Mammary epithelial cell (primary cell): ENCODE results near the gene SRPK2.

Experiments
- CTCF ChIP-seq, 2 donors: IDR thresholded peaks in 1 of 2; conservative IDR thresholded peaks in 1 of 2; 2 replicates each; pipeline ENCODE4 v1.5.1; 2011 to 2012; ENCODE audit warnings: inconsistent platforms in 2 of 2, low read length in 2 of 2, mild to moderate bottlenecking in 2 of 2, control low read depth in 1 of 2, low read depth in 1 of 2; ENCODE audit not compliant: insufficient read depth in 1 of 2; ENCODE audit errors: extremely low read depth in 1 of 2
- EZH2 ChIP-seq: IDR thresholded peaks from 2 replicates; pipeline ENCODE4 v1.6.1; 2012; ENCODE audit warnings: low read length, inconsistent platforms, borderline replicate concordance

DNA sequence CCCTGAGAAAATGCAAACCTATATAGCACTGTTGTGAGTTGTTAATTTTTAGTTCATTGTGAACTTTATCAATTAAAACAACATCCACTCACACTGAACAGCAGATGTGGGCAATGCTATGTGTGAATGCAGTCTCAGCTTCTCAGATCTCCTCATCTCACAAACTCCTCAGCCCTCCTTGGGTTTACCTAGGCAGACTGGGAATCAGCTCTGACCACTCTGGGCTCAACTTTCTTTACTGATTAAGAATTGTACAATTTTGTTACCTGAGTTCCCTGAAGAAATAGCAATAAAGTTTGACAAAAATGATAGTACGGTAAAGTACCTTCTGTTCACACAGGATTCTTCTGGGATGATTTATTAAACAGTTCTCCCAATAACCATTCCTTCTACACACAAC lies 124.0 kb downstream of the SRPK2 start:
- TF ChIP-seq CTCF (conservative IDR thresholded peaks at IDR 0.05 in 1 of 2, IDR thresholded peaks at IDR 0.05 in 1 of 2; ENCODE audit: extremely low read depth in 1 of 2, insufficient read depth in 1 of 2, low read depth in 1 of 2, low read length in 2 of 2) (no peak), EZH2 (no peak)
